Ovary (tissue), 3 donors: Measurements from ENCODE around the gene ACAP3.

Experiments
- EP300 ChIP-seq: sonication (generic); formaldehyde crosslinking; IDR thresholded peaks from one replicate; pipeline ENCODE4 v1.6.1; 2017; ENCODE audit warnings: antibody characterized with exemption
- TF ChIP-seq, protein P1 (sequence below), 3 donors: fragments of 450-650 bp in 2 of 3; fragments of 200-600 bp in 1 of 3; IDR thresholded peaks; one replicate each; pipeline versions ENCODE4 v1.5.1 to v1.8.0; 2016 to 2022; ENCODE audit warnings: antibody characterized with exemption in 3 of 3, mild to moderate bottlenecking in 1 of 3
- donor health status: DM: no; HTN: no; CAD: no.

DNA sequence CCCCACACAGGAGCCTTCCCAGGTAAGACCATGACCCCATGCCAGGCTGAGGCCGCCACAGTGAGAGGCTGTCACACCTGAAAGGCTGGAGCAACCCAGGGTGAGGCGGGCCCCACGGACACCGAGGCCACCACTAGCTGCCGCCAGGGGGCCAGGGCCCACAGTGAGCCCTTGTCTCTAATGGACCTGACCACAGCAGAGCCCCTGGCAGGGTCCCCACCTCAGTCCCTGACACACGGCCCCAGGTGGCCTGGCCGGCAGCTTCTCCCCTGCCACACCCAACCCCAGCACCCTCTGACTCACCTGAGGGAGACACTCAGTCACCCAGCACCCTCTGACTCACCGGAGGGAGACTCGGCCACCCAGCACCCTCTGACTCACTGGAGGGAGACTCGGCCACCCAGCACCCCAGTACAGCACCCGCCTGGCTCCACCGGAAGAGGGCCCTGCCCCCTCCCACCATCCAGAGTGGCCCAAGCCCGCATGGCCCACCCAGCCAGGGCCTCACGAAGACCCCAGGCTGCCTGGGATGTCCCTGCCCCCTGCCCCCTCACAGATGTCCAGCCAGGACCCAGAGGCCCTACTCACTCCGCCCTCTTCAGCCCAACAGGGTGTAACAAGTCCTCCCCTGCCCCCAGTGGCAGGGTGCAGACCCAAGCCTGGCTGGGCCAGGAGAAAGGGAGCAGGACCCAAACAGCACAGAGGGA is 37.1 kb upstream of the ACAP3 start:
- no peak for TF ChIP-seq EP300
- TF ChIP-seq, protein P1, sequence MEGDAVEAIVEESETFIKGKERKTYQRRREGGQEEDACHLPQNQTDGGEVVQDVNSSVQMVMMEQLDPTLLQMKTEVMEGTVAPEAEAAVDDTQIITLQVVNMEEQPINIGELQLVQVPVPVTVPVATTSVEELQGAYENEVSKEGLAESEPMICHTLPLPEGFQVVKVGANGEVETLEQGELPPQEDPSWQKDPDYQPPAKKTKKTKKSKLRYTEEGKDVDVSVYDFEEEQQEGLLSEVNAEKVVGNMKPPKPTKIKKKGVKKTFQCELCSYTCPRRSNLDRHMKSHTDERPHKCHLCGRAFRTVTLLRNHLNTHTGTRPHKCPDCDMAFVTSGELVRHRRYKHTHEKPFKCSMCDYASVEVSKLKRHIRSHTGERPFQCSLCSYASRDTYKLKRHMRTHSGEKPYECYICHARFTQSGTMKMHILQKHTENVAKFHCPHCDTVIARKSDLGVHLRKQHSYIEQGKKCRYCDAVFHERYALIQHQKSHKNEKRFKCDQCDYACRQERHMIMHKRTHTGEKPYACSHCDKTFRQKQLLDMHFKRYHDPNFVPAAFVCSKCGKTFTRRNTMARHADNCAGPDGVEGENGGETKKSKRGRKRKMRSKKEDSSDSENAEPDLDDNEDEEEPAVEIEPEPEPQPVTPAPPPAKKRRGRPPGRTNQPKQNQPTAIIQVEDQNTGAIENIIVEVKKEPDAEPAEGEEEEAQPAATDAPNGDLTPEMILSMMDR (IDR thresholded peaks at IDR 0.05): no peak
